WTC11 (cell line): ENCODE results near the gene LLGL2. TPM values are rescaled to one million over a fixed set of nuclear protein-coding genes. Genes with fewer than 3 reads are reported as not detected.

Experiments used
- AR ChIP-seq: fragments of 250-450 bp; sonication (Bioruptor Pico); IDR thresholded peaks from 2 replicates; pipeline ENCODE4 v1.9.0; 2021; ENCODE audit warnings: mild to moderate bottlenecking
- ATF1 ChIP-seq: sonication (generic); formaldehyde crosslinking; IDR thresholded peaks from 2 replicates; pipeline ENCODE4 v1.8.1; 2023; ENCODE audit warnings: mild to moderate bottlenecking, moderate library complexity, missing genetic modification reagents
- CREB1 ChIP-seq: sonication (generic); formaldehyde crosslinking; IDR thresholded peaks from 2 replicates; pipeline ENCODE4 v1.8.0; 2023; ENCODE audit warnings: mild to moderate bottlenecking, missing genetic modification reagents
- CTCF ChIP-seq: fragments of 200-600 bp; IDR thresholded peaks from 2 replicates; pipeline ENCODE4 v1.8.0; 2022; ENCODE audit warnings: antibody characterized with exemption
- FOXK1 ChIP-seq: sonication (generic); formaldehyde crosslinking; IDR thresholded peaks from 2 replicates; pipeline ENCODE4 v1.8.0; 2022; ENCODE audit warnings: mild to moderate bottlenecking, moderate library complexity, missing genetic modification reagents
- JAZF1 ChIP-seq: fragments of 250-450 bp; sonication (Bioruptor Pico); IDR thresholded peaks from 2 replicates; pipeline ENCODE4 v1.9.0; 2021; ENCODE audit warnings: moderate library complexity, mild to moderate bottlenecking, inconsistent platforms
- JUN ChIP-seq: sonication (generic); formaldehyde crosslinking; IDR thresholded peaks from 2 replicates; pipeline ENCODE4 v1.8.0; 2023; ENCODE audit warnings: mild to moderate bottlenecking, missing genetic modification reagents
- MAX ChIP-seq: sonication (generic); formaldehyde crosslinking; IDR thresholded peaks from 2 replicates; pipeline ENCODE4 v1.8.0; 2022; ENCODE audit warnings: mild to moderate bottlenecking, missing genetic modification reagents
- NFE2L1 ChIP-seq: sonication (generic); formaldehyde crosslinking; IDR thresholded peaks from 2 replicates; pipeline ENCODE4 v1.8.1; 2023; ENCODE audit warnings: missing genetic modification reagents
- NR1H2 ChIP-seq: sonication (generic); formaldehyde crosslinking; IDR thresholded peaks from 2 replicates; pipeline ENCODE4 v1.9.0; 2021; ENCODE audit warnings: mild to moderate bottlenecking, moderate library complexity, missing genetic modification reagents
- NR3C1 ChIP-seq: sonication (generic); formaldehyde crosslinking; conservative IDR thresholded peaks from 2 replicates; pipeline ENCODE4 v1.8.1; 2023; ENCODE audit warnings: low read depth, mild to moderate bottlenecking, missing genetic modification reagents
- PREB ChIP-seq: sonication (generic); formaldehyde crosslinking; IDR thresholded peaks from 2 replicates; pipeline ENCODE4 v1.8.1; 2022; ENCODE audit warnings: mild to moderate bottlenecking, missing genetic modification reagents, moderate library complexity, borderline replicate concordance
- PRRX2 ChIP-seq: fragments of 250-450 bp; sonication (Bioruptor Pico); IDR thresholded peaks from 2 replicates; pipeline ENCODE4 v1.8.0; 2021; ENCODE audit warnings: mild to moderate bottlenecking
- SMAD3 ChIP-seq: sonication (generic); formaldehyde crosslinking; IDR thresholded peaks from 2 replicates; pipeline ENCODE4 v1.8.0; 2022; ENCODE audit warnings: missing genetic modification reagents, mild to moderate bottlenecking, borderline replicate concordance
- USF2 ChIP-seq: sonication (generic); formaldehyde crosslinking; IDR thresholded peaks from 2 replicates; pipeline ENCODE4 v1.8.1; 2023; ENCODE audit warnings: mild to moderate bottlenecking, missing genetic modification reagents, moderate library complexity
- ZMAT4 ChIP-seq: fragments of 250-450 bp; sonication (Bioruptor Pico); IDR thresholded peaks from 2 replicates; pipeline ENCODE4 v1.9.0; 2021; ENCODE audit warnings: mild to moderate bottlenecking
- ZNF219 ChIP-seq: sonication (generic); formaldehyde crosslinking; IDR thresholded peaks from 2 replicates; pipeline ENCODE4 v1.8.0; 2023; ENCODE audit warnings: missing genetic modification reagents, mild to moderate bottlenecking, borderline replicate concordance
- ZNF232 ChIP-seq: sonication (generic); formaldehyde crosslinking; IDR thresholded peaks from 2 replicates; pipeline ENCODE4 v1.8.0; 2022; ENCODE audit warnings: mild to moderate bottlenecking, missing genetic modification reagents
- ZNF425 ChIP-seq: fragments of 250-450 bp; sonication (Bioruptor Pico); conservative IDR thresholded peaks from 2 replicates; pipeline ENCODE4 v1.9.0; 2021; ENCODE audit warnings: mild to moderate bottlenecking
- ZNF671 ChIP-seq: fragments of 250-450 bp; sonication (Bioruptor Pico); IDR thresholded peaks from 2 replicates; pipeline ENCODE4 v1.8.0; 2021; ENCODE audit warnings: mild to moderate bottlenecking
- total RNA-seq: library from RNA; stranded (reverse); gene quantifications from 3 replicates; pipeline ENCODE4 v1.2.3, GENCODE V29; 2021
- TF ChIP-seq, protein P1 (sequence below): sonication (generic); formaldehyde crosslinking; conservative IDR thresholded peaks from 2 replicates; pipeline ENCODE4 v1.8.1; 2022; ENCODE audit warnings: mild to moderate bottlenecking, missing genetic modification reagents
- TF ChIP-seq, protein P2 (sequence below): sonication (generic); formaldehyde crosslinking; IDR thresholded peaks from 2 replicates; pipeline ENCODE4 v1.8.1; 2023; ENCODE audit warnings: mild to moderate bottlenecking, moderate library complexity, missing genetic modification reagents
- TF ChIP-seq, protein P3 (sequence below): sonication (generic); formaldehyde crosslinking; IDR thresholded peaks from 2 replicates; pipeline ENCODE4 v1.8.1; 2023; ENCODE audit warnings: mild to moderate bottlenecking, missing genetic modification reagents
- TF ChIP-seq, protein P4 (sequence below): sonication (generic); formaldehyde crosslinking; IDR thresholded peaks from 2 replicates; pipeline ENCODE4 v1.8.0; 2022; ENCODE audit warnings: mild to moderate bottlenecking, missing genetic modification reagents

LLGL2 gene
- total RNA-seq, 1 experiment from 2014 or later = 103 TPM

DNA sequence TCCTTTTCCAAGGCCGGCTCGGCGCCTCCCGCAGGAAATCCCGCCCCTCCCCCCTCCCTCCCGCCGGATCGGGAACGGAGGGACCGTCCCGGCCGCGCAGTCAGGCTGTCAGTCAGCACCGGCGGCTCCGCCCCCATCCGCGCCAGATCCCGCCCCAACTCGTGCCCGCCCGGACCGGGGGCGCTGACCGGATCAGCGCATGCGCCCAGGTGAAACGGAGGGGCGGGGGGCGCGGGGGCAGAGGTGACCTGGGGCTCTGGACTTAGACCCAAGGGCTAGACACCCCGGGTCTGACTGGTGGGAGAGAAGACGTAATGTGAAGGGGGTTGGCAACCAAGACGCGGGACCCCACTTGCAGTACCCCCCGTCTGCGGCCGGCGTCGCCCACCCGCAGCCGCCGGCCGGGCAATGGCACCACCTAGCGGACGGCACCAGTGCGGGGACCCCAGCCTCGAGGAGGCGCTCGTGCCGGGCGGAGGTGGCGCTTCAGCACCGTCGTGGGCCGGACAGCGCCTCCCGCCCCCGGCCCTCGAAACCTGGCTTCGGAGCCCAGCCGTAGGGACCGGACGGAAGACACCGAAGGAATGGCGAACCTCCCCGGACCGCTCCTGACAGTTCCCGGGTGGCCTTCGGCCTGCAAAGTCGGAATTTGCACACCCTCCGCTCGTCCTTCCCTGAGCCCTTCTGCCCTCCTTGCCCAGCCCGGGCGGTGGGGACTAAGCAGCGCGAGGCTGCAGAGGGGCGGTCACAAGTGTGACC, 9.8 kb upstream of the LLGL2 start, which contains the start of gene CASKIN2 (continued):
- TF ChIP-seq, protein P1, sequence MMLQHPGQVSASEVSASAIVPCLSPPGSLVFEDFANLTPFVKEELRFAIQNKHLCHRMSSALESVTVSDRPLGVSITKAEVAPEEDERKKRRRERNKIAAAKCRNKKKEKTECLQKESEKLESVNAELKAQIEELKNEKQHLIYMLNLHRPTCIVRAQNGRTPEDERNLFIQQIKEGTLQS (CRISPR knock-in tag) = peak; percentile 72; the same call in 1 of the 2 replicates
- TF ChIP-seq MAX (peak; percentile 88), ZNF232 (CRISPR knock-in tag) (peak; percentile 92), ZNF425 (CRISPR knock-in tag) (no peak), NR3C1 (CRISPR knock-in tag) (no peak), ATF1 (CRISPR knock-in tag) (no peak), ZNF219 (CRISPR knock-in tag) (0 out of 2 replicates have a peak, but pooled peaks have one; percentile 82), SMAD3 (CRISPR knock-in tag) (peak; percentile 95), CREB1 (CRISPR knock-in tag) (no peak), CTCF (peak; percentile 90), ZMAT4 (CRISPR knock-in tag) (no peak), FOXK1 (CRISPR knock-in tag) (peak; percentile 90), NR1H2 (CRISPR knock-in tag) (peak; percentile 82; the same call in 1 of the 2 replicates), PREB (peak; percentile 63; the same call in 1 of the 2 replicates), NFE2L1 (CRISPR knock-in tag) (peak; percentile 74), AR (CRISPR knock-in tag) (no peak), JAZF1 (no peak), USF2 (peak; percentile 7; the same call in 1 of the 2 replicates), PRRX2 (no peak), ZNF671 (no peak), JUN (peak; percentile 96)
- TF ChIP-seq, protein P2, sequence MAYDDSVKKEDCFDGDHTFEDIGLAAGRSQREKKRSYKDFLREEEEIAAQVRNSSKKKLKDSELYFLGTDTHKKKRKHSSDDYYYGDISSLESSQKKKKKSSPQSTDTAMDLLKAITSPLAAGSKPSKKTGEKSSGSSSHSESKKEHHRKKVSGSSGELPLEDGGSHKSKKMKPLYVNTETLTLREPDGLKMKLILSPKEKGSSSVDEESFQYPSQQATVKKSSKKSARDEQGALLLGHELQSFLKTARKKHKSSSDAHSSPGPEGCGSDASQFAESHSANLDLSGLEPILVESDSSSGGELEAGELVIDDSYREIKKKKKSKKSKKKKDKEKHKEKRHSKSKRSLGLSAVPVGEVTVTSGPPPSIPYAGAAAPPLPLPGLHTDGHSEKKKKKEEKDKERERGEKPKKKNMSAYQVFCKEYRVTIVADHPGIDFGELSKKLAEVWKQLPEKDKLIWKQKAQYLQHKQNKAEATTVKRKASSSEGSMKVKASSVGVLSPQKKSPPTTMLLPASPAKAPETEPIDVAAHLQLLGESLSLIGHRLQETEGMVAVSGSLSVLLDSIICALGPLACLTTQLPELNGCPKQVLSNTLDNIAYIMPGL (CRISPR knock-in tag) = peak; percentile 99
- TF ChIP-seq, protein P3, sequence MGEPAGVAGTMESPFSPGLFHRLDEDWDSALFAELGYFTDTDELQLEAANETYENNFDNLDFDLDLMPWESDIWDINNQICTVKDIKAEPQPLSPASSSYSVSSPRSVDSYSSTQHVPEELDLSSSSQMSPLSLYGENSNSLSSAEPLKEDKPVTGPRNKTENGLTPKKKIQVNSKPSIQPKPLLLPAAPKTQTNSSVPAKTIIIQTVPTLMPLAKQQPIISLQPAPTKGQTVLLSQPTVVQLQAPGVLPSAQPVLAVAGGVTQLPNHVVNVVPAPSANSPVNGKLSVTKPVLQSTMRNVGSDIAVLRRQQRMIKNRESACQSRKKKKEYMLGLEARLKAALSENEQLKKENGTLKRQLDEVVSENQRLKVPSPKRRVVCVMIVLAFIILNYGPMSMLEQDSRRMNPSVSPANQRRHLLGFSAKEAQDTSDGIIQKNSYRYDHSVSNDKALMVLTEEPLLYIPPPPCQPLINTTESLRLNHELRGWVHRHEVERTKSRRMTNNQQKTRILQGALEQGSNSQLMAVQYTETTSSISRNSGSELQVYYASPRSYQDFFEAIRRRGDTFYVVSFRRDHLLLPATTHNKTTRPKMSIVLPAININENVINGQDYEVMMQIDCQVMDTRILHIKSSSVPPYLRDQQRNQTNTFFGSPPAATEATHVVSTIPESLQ (CRISPR knock-in tag) = peak; percentile 75
- TF ChIP-seq, protein P4, sequence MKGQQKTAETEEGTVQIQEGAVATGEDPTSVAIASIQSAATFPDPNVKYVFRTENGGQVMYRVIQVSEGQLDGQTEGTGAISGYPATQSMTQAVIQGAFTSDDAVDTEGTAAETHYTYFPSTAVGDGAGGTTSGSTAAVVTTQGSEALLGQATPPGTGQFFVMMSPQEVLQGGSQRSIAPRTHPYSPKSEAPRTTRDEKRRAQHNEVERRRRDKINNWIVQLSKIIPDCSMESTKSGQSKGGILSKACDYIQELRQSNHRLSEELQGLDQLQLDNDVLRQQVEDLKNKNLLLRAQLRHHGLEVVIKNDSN = peak; percentile 74
